Right lobe of liver (tissue), 6 donors: Measurements from ENCODE around the gene CBX7. TPM values are rescaled to one million over a fixed set of nuclear protein-coding genes. Genes with fewer than 3 reads are reported as not detected.
A peak's percentile ranks its signal among the peaks of the same experiment; 100 is the strongest.

ENCODE experiments used
- ATAC-seq, 4 donors: fragments of 200-7000 bp; cut with Tn5 transposase; one replicate each; pipeline ENCODE4 v1.9.1; 2020; ENCODE audit warnings: mild to moderate bottlenecking in 4 of 4, moderate library complexity in 4 of 4
- DNase-seq, 3 donors: peaks; one replicate each; pipeline ENCODE4 v3.0.0-alpha.2; 2020
- H3K27ac ChIP-seq, 3 donors: fragments of 200-600 bp; one replicate each; pipeline ENCODE4 v1.8.0; 2022
- H3K27me3 ChIP-seq, 2 donors: fragments of 200-600 bp; one replicate each; pipeline ENCODE4 v1.8.0; 2022
- H3K36me3 ChIP-seq, 4 donors: fragments of 200-600 bp; sonication (generic) in 1 of 4; one replicate each; pipeline versions ENCODE4 v1.5.1 to v1.8.0; 2017 to 2022; ENCODE audit warnings: control low read depth in 1 of 4
- H3K4me1 ChIP-seq, 4 donors: fragments of 200-600 bp; sonication (generic) in 1 of 4; one replicate each; pipeline versions ENCODE4 v1.5.1 to v1.8.0; 2017 to 2022; ENCODE audit warnings: control low read depth in 1 of 4
- H3K4me3 ChIP-seq, 3 donors: fragments of 200-600 bp; one replicate each; pipeline ENCODE4 v1.8.0; 2022
- H3K9me3 ChIP-seq, 4 donors: fragments of 200-600 bp; sonication (generic) in 1 of 4; one replicate each; pipeline versions ENCODE4 v1.5.1 to v1.8.0; 2017 to 2022; ENCODE audit warnings: control low read depth in 1 of 4
- CTCF ChIP-seq, 4 donors: fragments of 200-600 bp in 3 of 4; fragments of 450-650 bp in 1 of 4; IDR thresholded peaks; one replicate each; pipeline versions ENCODE4 v1.5.1 to v1.8.0; 2016 to 2022; ENCODE audit warnings: antibody characterized with exemption in 4 of 4, mild to moderate bottlenecking in 2 of 4
- POLR2A ChIP-seq: fragments of 450-650 bp; IDR thresholded peaks from one replicate; pipeline ENCODE4 v1.6.1; 2017; ENCODE audit warnings: antibody characterized with exemption, mild to moderate bottlenecking
- WGBS: methylation state at CpG from one replicate; pipeline ENCODE4 v1.1.6; 2018; ENCODE audit warnings: low coverage, low lambda C conversion rate; ENCODE audit not compliant: insufficient coverage; ENCODE audit errors: missing lambda C conversion rate; 5-methylcytosine and 5-hydroxymethylcytosine counted together
- intact Hi-C, 2 donors: fragments of 100-400 bp; cut with DNase I; formaldehyde crosslinking; loops; one replicate each; pipeline versions ENCODE4 v1.11.2 to v1.14.1; 2022
- total RNA-seq, 6 experiments: library from RNA; depleted of rRNA in 2 of 6; stranded (reverse); fragments of >200 nt in 2 of 6; fragmentation: NEBNext Ultra II Directional in 3 of 6; extraction: Animal tissue kit (Norgen Biotek cat#: 25700) in 3 of 6; gene quantifications; one replicate each; pipeline versions ENCODE4 v1.1.0 to v1.2.4, GENCODE V29; 2016 to 2023
- donor health status: DM: no; HTN: yes; CAD: no.
- donor health status: DM: no; HTN: no; CAD: no.
- donor health status: DM: no; HTN: no; CAD: no.
- donor health status: DM: no; HTN: yes; CAD: no.
- donor health status: DM: no; HTN: yes; CAD: no.

Gene CBX7
- total RNA-seq, 6 experiments from 2014 or later = 8.0 to 14.5 (median 12.9) TPM

DNA sequence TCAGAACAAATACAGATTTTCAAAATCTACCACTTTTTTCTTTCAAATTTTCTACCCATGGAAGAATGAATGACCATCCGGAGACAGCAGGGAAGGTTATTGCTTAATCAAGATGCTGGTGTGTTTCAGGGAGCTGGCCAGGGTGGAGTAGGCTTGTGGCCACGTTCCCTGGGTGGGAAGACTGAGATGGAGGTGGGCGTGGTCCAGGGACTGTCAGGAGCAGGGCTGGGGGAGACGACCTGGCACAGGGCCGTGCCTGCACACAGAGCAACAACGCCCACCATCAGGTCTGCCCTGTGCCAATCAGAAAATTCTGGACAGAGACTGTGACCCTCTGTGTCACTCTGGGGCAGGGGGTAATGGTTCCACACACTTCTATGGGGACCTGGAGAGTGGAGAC, 62.6 kb downstream of the CBX7 start:
- no peaks in the 10 kb centered on the region for H3K27me3 ChIP-seq
- 80% methylated on average over 1 of the region's 6 CpGs for WGBS
- no peak for DNase-seq

GRCh38 chr22:39088685-39089032, 63.8 kb downstream of the CBX7 start:
- no peak overlapping the region for H3K27ac ChIP-seq
- no peaks in the 10 kb centered on the region for H3K36me3 ChIP-seq
- no peaks in the 10 kb centered on the region for H3K9me3 ChIP-seq
- no peak overlapping the region for H3K4me3 ChIP-seq
- H3K4me1 ChIP-seq = no peaks in the 10 kb centered on the region
- ATAC-seq (no peak), DNase-seq (no peak)
- 80% methylated on average over 2 of the region's 5 CpGs for WGBS
- intact Hi-C loops = no loop called here
- H3K27me3 ChIP-seq = no peaks in the 10 kb centered on the region
- TF ChIP-seq POLR2A (no peak), CTCF (IDR thresholded peaks at IDR 0.05) (no peak)

More for the DNA sequence above, 62.6 kb downstream of the CBX7 start:
- H3K4me3 ChIP-seq = no peak overlapping the region
- H3K4me1 ChIP-seq = no peaks in the 10 kb centered on the region
- no peak for TF ChIP-seq CTCF (IDR thresholded peaks at IDR 0.05)
- no peak for TF ChIP-seq POLR2A
- no peaks in the 10 kb centered on the region for H3K9me3 ChIP-seq
- intact Hi-C loops = no loop called here
- ATAC-seq = no peak
- H3K27ac ChIP-seq = no peak overlapping the region
- no peaks in the 10 kb centered on the region for H3K36me3 ChIP-seq

- H3K36me3 ChIP-seq = no peaks in the 10 kb centered on the region
- no peaks in the 10 kb centered on the region for H3K9me3 ChIP-seq
- ATAC-seq (peak in 2 of 4 donors; percentile 11 to 13), DNase-seq (no peak)
- no peak for TF ChIP-seq CTCF (IDR thresholded peaks at IDR 0.05)
- TF ChIP-seq POLR2A = no peak
- 74% methylated on average over 4 of the region's 18 CpGs for WGBS
- no peak overlapping the region for H3K27ac ChIP-seq
- no peak overlapping the region for H3K4me3 ChIP-seq
- H3K4me1 ChIP-seq = no peaks in the 10 kb centered on the region
- no peaks in the 10 kb centered on the region for H3K27me3 ChIP-seq
- intact Hi-C loops = no loop called here
These were observed 64.4 kb downstream of the CBX7 start for GRCh38 chr22:39087881-39088684.

- Histone ChIP-seq H3K36me3 (no peaks in the 10 kb centered on the region), H3K9me3 (no peaks in the 10 kb centered on the region), H3K27me3 (no peaks in the 10 kb centered on the region), H3K4me1 (no peaks in the 10 kb centered on the region), H3K4me3 (no peak overlapping the region), H3K27ac (no peak overlapping the region)
- no peak for ATAC-seq
- no peak for DNase-seq
- TF ChIP-seq CTCF (IDR thresholded peaks at IDR 0.05) (no peak), POLR2A (no peak)
- 93% methylated on average over 3 of the region's 6 CpGs for WGBS
- intact Hi-C loops = no loop called here
These were observed 65.4 kb downstream of the CBX7 start for GRCh38 chr22:39087098-39087497.
